PC-3 (cell line): ENCODE results near the gene P2RY6. TPM values are rescaled to one million over a fixed set of nuclear protein-coding genes. Genes with fewer than 3 reads are reported as not detected.

ENCODE experiments used
- ATAC-seq: fragments of 200-7000 bp; cut with Tn5 transposase; 2 replicates; pipeline ENCODE4 v1.9.1; 2020; ENCODE audit warnings: mild to moderate bottlenecking, moderate library complexity
- Bru-seq: library from RNA; stranded (reverse); fragments of 400-500 nt; gene quantifications from one replicate; lab custom pipeline; 2021; lab: Mats Ljungman, UMichigan
- BruChase-seq, 2 experiments: library from RNA; stranded (reverse); fragments of 400-500 nt; gene quantifications; one replicate each; lab custom pipeline; 2021; lab: Mats Ljungman, UMichigan
- BruUV-seq: library from RNA; stranded (reverse); fragments of 400-500 nt; replicated peaks from 2 replicates; lab custom pipeline; 2021; lab: Mats Ljungman, UMichigan
- CTCF ChIA-PET: fragments of 300-600 bp; sonication (Branson Sonifier 250); formaldehyde crosslinking; loops from one replicate; lab custom pipeline; 2022; ENCODE audit warnings: antibody characterized with exemption; lab: Charles Lee
- POLR2A ChIA-PET: fragments of 300-600 bp; sonication (Branson Sonifier 250); formaldehyde crosslinking; loops from one replicate; lab custom pipeline; 2022; ENCODE audit warnings: antibody characterized with exemption; ENCODE audit not compliant: unreplicated experiment; lab: Charles Lee
- DNase-seq: peaks from one replicate; pipeline ENCODE4 v3.0.0-alpha.2; 2015
- H2AFZ ChIP-seq: fragments of 300-600 bp; sonication (generic); 2 replicates; pipeline ENCODE4 v1.6.0; 2016; ENCODE audit warnings: antibody characterized with exemption, low read length
- H3F3A ChIP-seq: fragments of 300-600 bp; sonication (generic); one replicate; pipeline ENCODE4 v1.6.0; 2017; ENCODE audit warnings: antibody characterized with exemption, low read length, control low read depth, mild to moderate bottlenecking; ENCODE audit not compliant: unreplicated experiment
- H3K27ac ChIP-seq: fragments of 300-600 bp; sonication (generic); 2 replicates; pipeline ENCODE4 v1.5.1; 2016; ENCODE audit warnings: mild to moderate bottlenecking, low read length
- H3K27me3 ChIP-seq: fragments of 300-600 bp; sonication (generic); 2 replicates; pipeline ENCODE4 v1.6.1; 2016; ENCODE audit warnings: low read length, mixed read lengths
- H3K36me3 ChIP-seq: fragments of 300-600 bp; sonication (generic); 2 replicates; pipeline ENCODE4 v1.6.1; 2016; ENCODE audit warnings: low read depth, mixed run types, low read length, mixed read lengths
- H3K4me1 ChIP-seq: fragments of 300-600 bp; sonication (generic); 2 replicates; pipeline ENCODE4 v1.5.1; 2016; ENCODE audit warnings: low read length; ENCODE audit not compliant: insufficient read depth
- H3K4me2 ChIP-seq: fragments of 300-600 bp; sonication (generic); 2 replicates; pipeline ENCODE4 v1.6.0; 2016; ENCODE audit warnings: low read length
- H3K4me3 ChIP-seq: fragments of 300-600 bp; sonication (generic); 2 replicates; pipeline ENCODE4 v1.5.1; 2016; ENCODE audit warnings: mild to moderate bottlenecking, low read length, mixed read lengths
- H3K79me2 ChIP-seq: fragments of 300-600 bp; sonication (generic); 2 replicates; pipeline ENCODE4 v1.6.1; 2017; ENCODE audit warnings: low read length, mixed read lengths
- H3K9ac ChIP-seq: fragments of 300-600 bp; sonication (generic); 2 replicates; pipeline ENCODE4 v1.6.0; 2016; ENCODE audit warnings: mild to moderate bottlenecking, low read length
- H3K9me2 ChIP-seq: fragments of 300-600 bp; sonication (generic); replicated peaks from 2 replicates; pipeline ENCODE4 v1.6.1; 2016; ENCODE audit warnings: mixed run types, low read length, mixed read lengths
- H3K9me3 ChIP-seq: fragments of 300-600 bp; sonication (generic); 2 replicates; pipeline ENCODE4 v1.6.1; 2016; ENCODE audit warnings: low read length, mixed read lengths
- H4K20me1 ChIP-seq: fragments of 300-600 bp; sonication (generic); 2 replicates; pipeline ENCODE4 v1.6.1; 2016; ENCODE audit warnings: low read length, mixed read lengths
- EZH2 ChIP-seq: fragments of 300-600 bp; sonication (generic); IDR thresholded peaks from one replicate; pipeline ENCODE4 v1.6.1; 2017; ENCODE audit warnings: antibody characterized with exemption, mild to moderate bottlenecking, low read length; ENCODE audit not compliant: unreplicated experiment
- EZH2phosphoT487 ChIP-seq: fragments of 300-600 bp; sonication (generic); IDR thresholded peaks from 2 replicates; pipeline ENCODE4 v1.6.1; 2018; ENCODE audit warnings: mild to moderate bottlenecking, antibody characterized with exemption, low read length, borderline replicate concordance
- intact Hi-C: fragments of 100-400 bp; cut with micrococcal nuclease; formaldehyde crosslinking; loops from 2 replicates; pipeline ENCODE4 v1.9.0; 2023
- long read RNA-seq: library from polyadenylated mRNA; unstranded; transcript quantifications from one replicate; pipeline ENCODE4 v2.0.0, GENCODE V29; 2021; ENCODE audit not compliant: unreplicated experiment
- total RNA-seq: library from RNA; depleted of rRNA; stranded (reverse); fragments of >200 nt; gene quantifications from 2 replicates; pipeline ENCODE4 v1.2.3, GENCODE V29; 2014; rRNA removed
- TF ChIP-seq, protein P1 (sequence below): fragments of 300-600 bp; sonication (generic); conservative IDR thresholded peaks from 2 replicates; pipeline ENCODE4 v1.5.1; 2017; ENCODE audit warnings: antibody characterized with exemption, low read depth, mild to moderate bottlenecking, low read length

The P2RY6 gene, protein sequence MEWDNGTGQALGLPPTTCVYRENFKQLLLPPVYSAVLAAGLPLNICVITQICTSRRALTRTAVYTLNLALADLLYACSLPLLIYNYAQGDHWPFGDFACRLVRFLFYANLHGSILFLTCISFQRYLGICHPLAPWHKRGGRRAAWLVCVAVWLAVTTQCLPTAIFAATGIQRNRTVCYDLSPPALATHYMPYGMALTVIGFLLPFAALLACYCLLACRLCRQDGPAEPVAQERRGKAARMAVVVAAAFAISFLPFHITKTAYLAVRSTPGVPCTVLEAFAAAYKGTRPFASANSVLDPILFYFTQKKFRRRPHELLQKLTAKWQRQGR
- total RNA-seq (1.6 and 2.0 TPM in 2 replicates), Bru-seq, nascent RNA (percentile 33 among the genes with signal in this experiment), BruChase-seq, experiment 1, labeled RNA remaining after a 6-hour chase (percentile 54 among the genes with signal in this experiment), BruChase-seq, experiment 2, labeled RNA remaining after a 2-hour chase (percentile 54 among the genes with signal in this experiment)
- long read RNA-seq, partial matches to known transcripts, result 0 of 1 reads
- long read RNA-seq, other reads (novel, unspliced or antisense), result 1 of 1 reads

DNA sequence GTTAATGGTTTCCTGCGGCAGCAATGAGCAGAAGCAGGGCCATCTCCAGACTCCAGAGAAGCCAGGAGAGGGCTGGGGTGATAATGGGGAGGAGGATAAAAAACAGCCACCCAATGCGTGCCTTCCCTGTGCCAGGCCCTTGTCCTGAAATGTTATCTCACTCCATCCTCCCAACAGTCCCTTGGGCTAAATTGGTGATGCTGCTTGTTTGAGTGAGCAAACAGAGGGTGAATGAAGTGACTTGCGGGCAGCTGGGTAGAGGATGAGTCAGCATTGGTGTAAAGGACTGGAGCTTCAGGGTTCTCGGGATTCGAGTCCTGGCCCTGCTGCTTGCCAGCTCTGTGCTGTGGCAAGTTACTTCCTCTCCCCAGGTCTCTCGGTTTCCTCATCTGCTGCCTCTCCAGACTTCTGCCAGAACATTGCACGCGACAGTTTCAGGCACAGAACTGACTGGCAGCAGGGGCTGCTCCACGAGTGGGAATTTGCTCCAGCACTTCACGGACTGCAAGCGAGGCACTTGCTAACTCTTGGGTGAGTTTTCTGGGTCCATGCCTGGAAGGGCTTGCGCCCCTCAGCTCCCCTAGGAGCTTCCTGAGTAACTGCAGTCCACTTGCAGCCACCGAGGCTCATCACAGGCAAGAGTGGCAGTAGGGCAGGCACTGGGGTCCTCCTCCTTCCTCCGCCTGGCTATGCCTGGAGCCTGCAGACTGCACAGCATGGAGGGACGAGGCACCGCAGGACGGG is at the start of gene P2RY6:
Gene P2RY6, plus strand, starts transcription at position 403 of the 744 bp plus-strand sequence. CDS start 24,181 bp downstream, outside the sequence.
- Histone ChIP-seq H4K20me1 (no peaks in the 10 kb centered on the region), H3K9me2 (no peaks in the 10 kb centered on the region), H3K27ac (peak within 1 kb of the TSS; percentile 66), H3K9ac (peak within 1 kb of the TSS; percentile 8; the same call in 1 of the 2 replicates), H3K79me2 (no peaks in the 10 kb centered on the region), H3K36me3 (no peaks in the 10 kb centered on the region), H2AFZ (no peak within 1 kb of the TSS), H3K27me3 (no peaks in the 10 kb centered on the region), H3K4me3 (peak within 1 kb of the TSS; percentile 22; the same call in 1 of the 2 replicates), H3K9me3 (no peaks in the 10 kb centered on the region), H3F3A (peaks cover 3% of the 10 kb centered on the region), H3K4me1 (peaks cover 48% of the 10 kb centered on the region), H3K4me2 (peak within 1 kb of the TSS; percentile 40)
- intact Hi-C loops, result no loop called here
- BruUV-seq, result no TSS peak
- DNase-seq, result peak; percentile 97
- ATAC-seq, result peak; percentile 90
- TF ChIP-seq, protein P1, sequence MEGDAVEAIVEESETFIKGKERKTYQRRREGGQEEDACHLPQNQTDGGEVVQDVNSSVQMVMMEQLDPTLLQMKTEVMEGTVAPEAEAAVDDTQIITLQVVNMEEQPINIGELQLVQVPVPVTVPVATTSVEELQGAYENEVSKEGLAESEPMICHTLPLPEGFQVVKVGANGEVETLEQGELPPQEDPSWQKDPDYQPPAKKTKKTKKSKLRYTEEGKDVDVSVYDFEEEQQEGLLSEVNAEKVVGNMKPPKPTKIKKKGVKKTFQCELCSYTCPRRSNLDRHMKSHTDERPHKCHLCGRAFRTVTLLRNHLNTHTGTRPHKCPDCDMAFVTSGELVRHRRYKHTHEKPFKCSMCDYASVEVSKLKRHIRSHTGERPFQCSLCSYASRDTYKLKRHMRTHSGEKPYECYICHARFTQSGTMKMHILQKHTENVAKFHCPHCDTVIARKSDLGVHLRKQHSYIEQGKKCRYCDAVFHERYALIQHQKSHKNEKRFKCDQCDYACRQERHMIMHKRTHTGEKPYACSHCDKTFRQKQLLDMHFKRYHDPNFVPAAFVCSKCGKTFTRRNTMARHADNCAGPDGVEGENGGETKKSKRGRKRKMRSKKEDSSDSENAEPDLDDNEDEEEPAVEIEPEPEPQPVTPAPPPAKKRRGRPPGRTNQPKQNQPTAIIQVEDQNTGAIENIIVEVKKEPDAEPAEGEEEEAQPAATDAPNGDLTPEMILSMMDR, result no peak
- TF ChIP-seq EZH2 (no peak), EZH2phosphoT487 (no peak)
- CTCF ChIA-PET, result no interaction called here
- POLR2A ChIA-PET, result interaction anchor here (0.6 kb wide), 1 partner anchor 19 kb away, joined by 3 read pairs; no protein-coding TSS in a partner anchor

DNA sequence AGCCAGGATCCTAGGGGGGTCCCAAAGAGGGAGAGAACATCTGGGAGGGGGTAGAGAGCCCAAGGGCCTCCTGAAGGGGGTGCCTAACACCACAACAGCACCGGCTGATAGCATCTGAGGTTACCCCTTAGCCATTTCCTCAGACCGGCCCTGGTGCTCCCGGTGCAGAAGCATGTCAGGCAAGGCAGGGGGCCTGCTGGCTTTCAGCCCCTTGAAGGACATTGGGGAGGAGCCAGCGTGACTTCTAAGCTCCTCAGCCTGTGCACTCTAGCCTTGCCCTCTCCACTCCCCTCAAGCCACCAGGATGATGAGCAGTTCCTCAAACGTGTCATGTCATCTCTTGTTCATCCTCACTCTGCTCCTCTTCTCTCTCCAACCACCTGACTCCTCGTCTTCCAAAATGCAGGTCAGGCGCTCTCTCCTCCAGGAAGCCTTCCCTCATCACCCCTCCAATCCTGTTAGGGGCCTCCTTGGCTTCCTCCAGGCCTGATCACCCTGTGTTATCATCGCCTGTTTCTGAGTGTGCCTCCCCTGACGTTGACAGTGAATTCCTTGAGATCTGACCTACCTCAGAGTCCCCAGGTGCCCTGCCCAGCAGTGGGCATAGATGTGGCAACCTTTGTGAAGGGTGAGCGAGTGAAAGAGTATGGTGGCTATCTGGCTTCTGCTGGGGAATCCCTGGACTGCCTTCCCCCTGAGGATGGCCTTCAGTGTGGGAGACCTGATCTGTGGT is 48.0 kb upstream of the P2RY6 start:
- Histone ChIP-seq H3K4me1 (peaks cover 41% of the 10 kb centered on the region), H3K9me3 (no peaks in the 10 kb centered on the region), H3K36me3 (peaks cover 14% of the 10 kb centered on the region; the same call in 1 of the 2 replicates), H3K27me3 (no peaks in the 10 kb centered on the region), H4K20me1 (no peaks in the 10 kb centered on the region), H3K4me2 (no peak overlapping the region), H2AFZ (no peak overlapping the region), H3K4me3 (no peak overlapping the region), H3K9ac (no peak overlapping the region), H3F3A (no peaks in the 10 kb centered on the region), H3K27ac (no peak overlapping the region), H3K79me2 (peaks cover 91% of the 10 kb centered on the region), H3K9me2 (no peaks in the 10 kb centered on the region)
- ChIA-PET POLR2A (interaction anchor here (0.7 kb wide), 1 partner anchor 82 kb away, joined by 3 read pairs; the partner anchor contains the start of gene FCHSD2), CTCF (no interaction called here)
- intact Hi-C loops, result no loop called here
- no TSS peak for BruUV-seq
- ATAC-seq, result no peak
- no peak for DNase-seq
- TF ChIP-seq, protein P1, result no peak
- TF ChIP-seq EZH2phosphoT487 (no peak), EZH2 (no peak)
